H1 (cell line): ENCODE data around the gene BANF1. TPM values are rescaled to one million over a fixed set of nuclear protein-coding genes. Genes with fewer than 3 reads are reported as not detected.

Source experiments
- CTCF ChIA-PET: fragments of 300-600 bp; sonication (Branson Sonifier 250); formaldehyde crosslinking; loops from one replicate; lab custom pipeline; 2021; ENCODE audit not compliant: partially characterized antibody; lab: Charles Lee
- POLR2A ChIA-PET: fragments of 300-600 bp; sonication (Branson Sonifier 250); formaldehyde crosslinking; loops from one replicate; lab custom pipeline; 2021; ENCODE audit warnings: inconsistent platforms; ENCODE audit not compliant: partially characterized antibody; lab: Charles Lee
- DNase-seq, 2 experiments: peaks; one replicate each; pipeline versions ENCODE4 v3.0.0 to v3.0.0-alpha.2; 2010 to 2022; ENCODE audit warnings: low spot score in 2 of 2, low read depth in 1 of 2, mixed read lengths in 1 of 2
- FAIRE-seq: peaks from 2 replicates; lab custom pipeline; 2011; peaks lifted over from hg19 to GRCh38; lab: Jason Lieb, UNC
- H2AFZ ChIP-seq: 2 replicates; pipeline ENCODE4 v1.8.1; 2012; ENCODE audit warnings: low read length, inconsistent platforms
- H2AK5ac ChIP-seq: 2 replicates; pipeline ENCODE4 v1.6.1; 2013; ENCODE audit warnings: low read depth, low read length
- H2BK120ac ChIP-seq: replicated peaks from 2 replicates; pipeline ENCODE3; 2013; ENCODE audit warnings: low read depth, low read length, inconsistent platforms
- H2BK12ac ChIP-seq: 2 replicates; pipeline ENCODE4 v1.6.1; 2013; ENCODE audit warnings: low read depth, low read length
- H2BK15ac ChIP-seq: 2 replicates; pipeline ENCODE4 v1.6.1; 2013; ENCODE audit warnings: low read length
- H2BK20ac ChIP-seq: 2 replicates; pipeline ENCODE4 v1.6.1; 2013; ENCODE audit warnings: low read length
- H2BK5ac ChIP-seq: 2 replicates; pipeline ENCODE4 v1.6.1; 2013; ENCODE audit warnings: low read depth, low read length
- H3K14ac ChIP-seq: 2 replicates; pipeline ENCODE4 v1.6.1; 2013; ENCODE audit warnings: inconsistent platforms; ENCODE audit not compliant: insufficient read length
- H3K18ac ChIP-seq: 2 replicates; pipeline ENCODE4 v1.6.1; 2013; ENCODE audit warnings: low read length; ENCODE audit errors: extremely low read depth
- H3K23ac ChIP-seq: 2 replicates; pipeline ENCODE4 v1.6.1; 2013; ENCODE audit warnings: inconsistent platforms; ENCODE audit not compliant: insufficient read length
- H3K23me2 ChIP-seq: 2 replicates; pipeline ENCODE4 v1.6.1; 2013; ENCODE audit warnings: low read depth, low read length
- H3K27ac ChIP-seq: 2 replicates; pipeline ENCODE4 v1.6.1; 2011; ENCODE audit warnings: low read depth, low read length, inconsistent platforms
- H3K27me3 ChIP-seq, 4 experiments: replicated peaks in 1 of 4; 1 replicate in 1 of 4; 2 replicates in 3 of 4; pipeline versions ENCODE4 v1.6.1 to v1.8.1; 2011 to 2013; ENCODE audit warnings: low read length in 3 of 4, mild to moderate bottlenecking in 3 of 4, inconsistent platforms in 2 of 4, mixed read lengths in 2 of 4, moderate library complexity in 1 of 4; ENCODE audit not compliant: control insufficient read depth in 3 of 4, insufficient read depth in 3 of 4; ENCODE audit errors: extremely low read depth in 1 of 4
- H3K36me3 ChIP-seq, 4 experiments: 2 replicates each; pipeline versions ENCODE4 v1.6.1 to v1.8.1; 2011 to 2013; ENCODE audit warnings: mild to moderate bottlenecking in 4 of 4, low read length in 3 of 4, moderate library complexity in 2 of 4, control low read depth in 1 of 4, inconsistent platforms in 1 of 4; ENCODE audit not compliant: insufficient read depth in 4 of 4, control insufficient read depth in 2 of 4
- H3K4ac ChIP-seq: replicated peaks from 2 replicates; pipeline ENCODE3; 2013; ENCODE audit warnings: low read length, low read depth, mixed read lengths, inconsistent platforms; ENCODE audit not compliant: insufficient read length
- H3K4me1 ChIP-seq, 4 experiments: replicated peaks in 1 of 4; 1 replicate in 1 of 4; 2 replicates in 3 of 4; pipeline versions ENCODE4 v1.6.1 to v1.8.1; 2011 to 2013; ENCODE audit warnings: low read length in 3 of 4, inconsistent platforms in 2 of 4, mixed read lengths in 1 of 4; ENCODE audit not compliant: insufficient read depth in 4 of 4, control insufficient read depth in 3 of 4
- H3K4me2 ChIP-seq, 2 experiments: 2 replicates each; pipeline versions ENCODE4 v1.6.1 to v1.8.1; 2011 to 2013; ENCODE audit warnings: low read depth in 2 of 2, low read length in 2 of 2, control low read depth in 1 of 2, inconsistent platforms in 1 of 2, mild to moderate bottlenecking in 1 of 2; ENCODE audit not compliant: insufficient read depth in 1 of 2
- H3K4me3 ChIP-seq, 4 experiments: fragments of 200-600, 300-600 bp in 1 of 4; sonication (generic), shearing (Covaris generic), sonication (Bioruptor Twin) in 1 of 4; 2 replicates each; pipeline versions ENCODE4 v1.5.1 to v1.8.1; 2011 to 2016; ENCODE audit warnings: low read length in 4 of 4, low read depth in 3 of 4, control low read depth in 2 of 4, inconsistent platforms in 2 of 4, mild to moderate bottlenecking in 2 of 4, mixed read lengths in 1 of 4, moderate library complexity in 1 of 4; ENCODE audit not compliant: insufficient read depth in 2 of 4; ENCODE audit errors: extremely low read depth in 1 of 4
- H3K56ac ChIP-seq: replicated peaks from 2 replicates; pipeline ENCODE3; 2013; ENCODE audit warnings: low read depth, mild to moderate bottlenecking, mixed read lengths, low read length, inconsistent platforms; ENCODE audit not compliant: insufficient read length
- H3K79me1 ChIP-seq: 2 replicates; pipeline ENCODE4 v1.6.1; 2013; ENCODE audit warnings: low read depth, low read length, control low read depth
- H3K79me2 ChIP-seq, 2 experiments: 2 replicates each; pipeline versions ENCODE4 v1.6.1 to v1.8.1; 2012 to 2013; ENCODE audit warnings: low read length in 2 of 2, mild to moderate bottlenecking in 2 of 2, inconsistent platforms in 1 of 2; ENCODE audit not compliant: insufficient read depth in 2 of 2, control insufficient read depth in 1 of 2
- H3K9ac ChIP-seq, 4 experiments: replicated peaks in 1 of 4; 1 replicate in 1 of 4; 2 replicates in 3 of 4; pipeline versions ENCODE4 v1.6.1 to v1.8.1; 2011 to 2013; ENCODE audit warnings: low read depth in 3 of 4, low read length in 3 of 4, control low read depth in 2 of 4, mild to moderate bottlenecking in 2 of 4, moderate library complexity in 2 of 4, inconsistent platforms in 1 of 4; ENCODE audit errors: extremely low read depth in 1 of 4
- H3K9me3 ChIP-seq, 2 experiments: 2 replicates each; pipeline versions ENCODE4 v1.6.1 to v1.8.1; 2012 to 2013; ENCODE audit warnings: mild to moderate bottlenecking in 2 of 2, moderate library complexity in 2 of 2, control low read depth in 1 of 2, inconsistent platforms in 1 of 2, low read depth in 1 of 2, low read length in 1 of 2, mixed read lengths in 1 of 2; ENCODE audit not compliant: insufficient read depth in 2 of 2
- H4K20me1 ChIP-seq, 2 experiments: replicated peaks in 1 of 2; 2 replicates each; pipeline versions ENCODE3 to v1.8.1; 2011 to 2013; ENCODE audit warnings: inconsistent platforms in 2 of 2, low read length in 2 of 2, mild to moderate bottlenecking in 1 of 2; ENCODE audit not compliant: insufficient read depth in 2 of 2, control insufficient read depth in 1 of 2
- H4K5ac ChIP-seq: 2 replicates; pipeline ENCODE4 v1.6.1; 2013; ENCODE audit warnings: low read length, low read depth, mixed read lengths, inconsistent platforms; ENCODE audit not compliant: insufficient read length
- H4K8ac ChIP-seq: 2 replicates; pipeline ENCODE4 v1.8.0; 2013; ENCODE audit warnings: mild to moderate bottlenecking, moderate library complexity, low read length, inconsistent platforms; ENCODE audit not compliant: insufficient read depth; ENCODE audit errors: extremely low read depth
- H4K91ac ChIP-seq: replicated peaks from 2 replicates; pipeline ENCODE3; 2013; ENCODE audit warnings: low read length, mixed read lengths, inconsistent platforms; ENCODE audit not compliant: insufficient read length
- BACH1 ChIP-seq: IDR thresholded peaks from 2 replicates; pipeline ENCODE4 v1.6.1; 2012; ENCODE audit warnings: low read length, improper control_type of control experiment
- CBX8 ChIP-seq: fragments of 300-800, 300-1000 bp; sonication (generic); IDR thresholded peaks from 2 replicates; pipeline ENCODE4 v1.7.1; 2016; ENCODE audit warnings: low read depth, low read length, borderline replicate concordance
- CHD1 ChIP-seq: IDR thresholded peaks from 2 replicates; pipeline ENCODE4 v1.6.1; 2012; ENCODE audit warnings: low read depth, low read length, improper control_type of control experiment
- EGR1 ChIP-seq: IDR thresholded peaks from 2 replicates; pipeline ENCODE4 v1.6.1; 2011; ENCODE audit warnings: low read depth, low read length, borderline replicate concordance
- GABPA ChIP-seq: IDR thresholded peaks from 2 replicates; pipeline ENCODE4 v1.6.1; 2011; ENCODE audit warnings: mild to moderate bottlenecking, low read length, moderate library complexity, borderline replicate concordance; ENCODE audit not compliant: insufficient read depth
- KDM4A ChIP-seq: IDR thresholded peaks from one replicate; pipeline ENCODE4 v1.7.1; 2012; ENCODE audit warnings: low read depth, mild to moderate bottlenecking, moderate library complexity, low read length, inconsistent platforms; ENCODE audit not compliant: severe bottlenecking
- MAFK ChIP-seq: IDR thresholded peaks from 2 replicates; pipeline ENCODE4 v1.6.1; 2012; ENCODE audit warnings: low read depth, mild to moderate bottlenecking, improper control_type of control experiment, low read length
- RFX5 ChIP-seq: IDR thresholded peaks from 2 replicates; pipeline ENCODE4 v1.6.1; 2011; ENCODE audit warnings: low read depth, low read length, improper control_type of control experiment, borderline replicate concordance
- SUZ12 ChIP-seq: fragments of 200-600 bp; sonication (generic); IDR thresholded peaks from 2 replicates; pipeline ENCODE4 v1.6.1; 2012; ENCODE audit warnings: mild to moderate bottlenecking, inconsistent platforms, low read length, moderate library complexity, mixed read lengths
- YY1 ChIP-seq: IDR thresholded peaks from 2 replicates; pipeline ENCODE4 v1.6.1; 2011; ENCODE audit warnings: low read depth, mild to moderate bottlenecking, low read length
- WGBS, 2 experiments: shearing (Covaris generic) in 1 of 2; methylation state at CpG; one replicate each; pipeline versions ENCODE4 v1.1.6 to v1.1.7; 2013 to 2015; ENCODE audit warnings: low lambda C conversion rate in 2 of 2, mixed read lengths in 2 of 2, inconsistent platforms in 1 of 2, low coverage in 1 of 2, missing lambda C conversion rate in 1 of 2; ENCODE audit not compliant: insufficient replicate concordance in 2 of 2, insufficient coverage in 1 of 2, insufficient read length in 1 of 2; ENCODE audit errors: extremely low coverage in 1 of 2, missing lambda C conversion rate in 1 of 2; 5-methylcytosine and 5-hydroxymethylcytosine counted together
- polyA plus RNA-seq, 7 experiments: library from polyadenylated mRNA; depleted of rRNA in 3 of 7; stranded (reverse) in 5 of 7; unstranded in 2 of 7; fragments of >200 nt in 5 of 7; fragments of 200-250 nt in 2 of 7; gene quantifications; 1 replicate in 5 of 7; 2 replicates in 1 of 7; 4 replicates in 1 of 7; pipeline versions ENCODE4 v1.2.1 to v1.2.3, GENCODE V29; 2011 to 2013; ENCODE audit warnings: missing spikeins in 2 of 7, mixed read lengths in 2 of 7
- total RNA-seq: library from RNA; stranded (reverse); fragmentation: NEBNext Ultra II Directional; extraction: Animal tissue kit (Norgen Biotek cat#: 25700); gene quantifications from 2 replicates; pipeline ENCODE4 v1.2.1, GENCODE V29; 2021
- TF ChIP-seq, protein P1 (sequence below): IDR thresholded peaks from 2 replicates; pipeline ENCODE4 v1.6.1; 2012; ENCODE audit warnings: inconsistent platforms
- TF ChIP-seq, protein P2 (sequence below): IDR thresholded peaks from 2 replicates; pipeline ENCODE4 v1.6.1; 2011; ENCODE audit warnings: low read length, improper control_type of control experiment

The BANF1 gene
- total and polyA plus RNA-seq, 2 of the 8 experiments (the other 6 are each of a cell fraction or from before 2014, with no cell fraction given): 330 to 467 TPM

DNA sequence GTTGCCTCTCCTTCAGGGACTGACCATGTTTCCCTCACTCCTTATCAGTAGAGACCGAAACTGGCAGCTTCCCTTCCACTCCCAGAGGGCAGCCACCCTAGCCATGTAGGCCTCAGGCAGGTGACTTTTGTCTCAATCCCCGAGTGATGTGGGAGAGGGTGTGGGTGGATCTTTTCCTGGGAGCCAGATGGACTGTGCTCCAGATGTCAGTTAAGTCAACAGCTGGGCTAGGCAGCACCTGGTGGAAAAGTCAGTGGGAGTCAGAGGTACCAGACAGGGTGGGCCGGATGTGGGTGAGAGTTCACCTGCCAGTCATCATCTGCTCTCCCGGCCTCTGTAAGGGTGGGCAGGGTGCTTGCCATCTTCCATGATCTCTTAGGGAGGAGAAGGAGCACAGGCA lies 1.9 kb downstream of the BANF1 start:
- Histone ChIP-seq H4K5ac (no peak overlapping the region), H3K27ac (no peak overlapping the region), H3K4me2 (no peak overlapping the region; a peak in 1 of 4 replicates), H2BK15ac (no peak overlapping the region), H3K18ac (no peak overlapping the region), H3K4me3 (no peak overlapping the region), H3K9ac (no peak overlapping the region), H3K4ac (no peak overlapping the region), H2BK120ac (no peak overlapping the region), H2BK12ac (no peak overlapping the region), H2BK20ac (no peak overlapping the region), H2AFZ (no peak overlapping the region), H2AK5ac (no peak overlapping the region), H3K23ac (no peak overlapping the region), H4K8ac (no peak overlapping the region; the same call in 1 of the 2 replicates), H3K27me3 (no peaks in the 10 kb centered on the region), H4K20me1 (peaks cover 4 to 9% of the 10 kb centered on the region in 2 experiments), H3K79me2 (peaks cover 0 to 25% of the 10 kb centered on the region in 2 experiments; a peak in 2 of 4 replicates), H3K56ac (no peak overlapping the region), H3K79me1 (peaks cover 8% of the 10 kb centered on the region), H4K91ac (no peak overlapping the region), H3K14ac (no peak overlapping the region), H3K23me2 (0 out of 2 replicates have a peak, but pooled peaks cover 2% of the 10 kb centered on the region), H3K4me1 (peaks cover 0 to 16% (median 6%) of the 10 kb centered on the region in 4 experiments; a peak in 5 of 7 replicates), H3K36me3 (peaks cover 9 to 22% (median 13%) of the 10 kb centered on the region in 4 experiments), H2BK5ac (no peak overlapping the region), H3K9me3 (no peaks in the 10 kb centered on the region)
- ChIA-PET CTCF (interaction anchor here (1.0 kb wide), 1 partner anchor 41 kb away, joined by 3 read pairs; no protein-coding TSS in a partner anchor), POLR2A (interaction anchor here (0.6 to 1.8 kb wide), 2 partner anchors 47 to 206 kb away, joined by 3 to 7 read pairs; no protein-coding TSS in a partner anchor)
- DNase-seq: no peak
- WGBS, 2 experiments: 89% methylated on average over 4 of the region's 4 CpGs; no CpG with 5 or more reads in 1 of the 2 experiments
- FAIRE-seq: no peak
- no peak for TF ChIP-seq MAFK
- no peak for TF ChIP-seq GABPA
- TF ChIP-seq SUZ12: no peak
- no peak for TF ChIP-seq CBX8
- TF ChIP-seq, protein P1, sequence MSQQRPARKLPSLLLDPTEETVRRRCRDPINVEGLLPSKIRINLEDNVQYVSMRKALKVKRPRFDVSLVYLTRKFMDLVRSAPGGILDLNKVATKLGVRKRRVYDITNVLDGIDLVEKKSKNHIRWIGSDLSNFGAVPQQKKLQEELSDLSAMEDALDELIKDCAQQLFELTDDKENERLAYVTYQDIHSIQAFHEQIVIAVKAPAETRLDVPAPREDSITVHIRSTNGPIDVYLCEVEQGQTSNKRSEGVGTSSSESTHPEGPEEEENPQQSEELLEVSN: no peak
- TF ChIP-seq, protein P2, sequence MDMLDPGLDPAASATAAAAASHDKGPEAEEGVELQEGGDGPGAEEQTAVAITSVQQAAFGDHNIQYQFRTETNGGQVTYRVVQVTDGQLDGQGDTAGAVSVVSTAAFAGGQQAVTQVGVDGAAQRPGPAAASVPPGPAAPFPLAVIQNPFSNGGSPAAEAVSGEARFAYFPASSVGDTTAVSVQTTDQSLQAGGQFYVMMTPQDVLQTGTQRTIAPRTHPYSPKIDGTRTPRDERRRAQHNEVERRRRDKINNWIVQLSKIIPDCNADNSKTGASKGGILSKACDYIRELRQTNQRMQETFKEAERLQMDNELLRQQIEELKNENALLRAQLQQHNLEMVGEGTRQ: no peak
- TF ChIP-seq KDM4A: no peak
- TF ChIP-seq YY1: no peak
- TF ChIP-seq RFX5: no peak
- no peak for TF ChIP-seq BACH1
- TF ChIP-seq EGR1: no peak
- no peak for TF ChIP-seq CHD1
